ENCODE measurements around the gene ANTXR1. TPM values are rescaled to one million over a fixed set of nuclear protein-coding genes. Genes with fewer than 3 reads are reported as not detected.

Gene ANTXR1
- total and polyA plus RNA-seq, 9 of the 15 experiments (the other 6 are each of a cell fraction or from before 2014, with no cell fraction given) = 0.07 to 1.00 (median 0.54) TPM

- no peak for TF ChIP-seq FOXK1 (CRISPR knock-in tag; IDR thresholded peaks at IDR 0.05; ENCODE audit: borderline replicate concordance)
- TF ChIP-seq PML (IDR thresholded peaks at IDR 0.05; ENCODE audit: low read length) = no peak
- TF ChIP-seq TBP (optimal IDR thresholded peaks at IDR 0.05; ENCODE audit: low read depth, low read length) = no peak
Observed at GRCh38 chr2:69054431-69054830, 41.5 kb downstream of the ANTXR1 start (continued).

GRCh38 chr2:69055688-69056470, 42.9 kb downstream of the ANTXR1 start:
- intact Hi-C loops (cut with micrococcal nuclease) = no loop called here
- Histone ChIP-seq H2AFZ (ENCODE audit: low read depth, low read length) (no peak overlapping the region), H3K27me3 (ENCODE audit: control insufficient read depth in 2 of 2, insufficient read depth in 2 of 2, low read length in 2 of 2) (no peaks in the 10 kb centered on the region), H3K4me1 (replicated peaks in 1 of 2; ENCODE audit: control insufficient read depth in 2 of 2, insufficient read depth in 2 of 2, low read length in 2 of 2) (no peaks in the 10 kb centered on the region), H3K4me2 (ENCODE audit: insufficient read depth, low read length) (no peak overlapping the region), H4K20me1 (replicated peaks; ENCODE audit: control insufficient read depth, insufficient read depth, low read length) (no peaks in the 10 kb centered on the region), H3K9me3 (replicated peaks; ENCODE audit: control insufficient read depth, insufficient read depth, low read depth, low read length) (no peaks in the 10 kb centered on the region), H3K4me3 (no peak overlapping the region), H3K27ac (ENCODE audit: extremely low read depth, low read depth, low read length) (no peak overlapping the region), H3K36me3 (ENCODE audit: control insufficient read depth, insufficient read depth, low read length) (no peaks in the 10 kb centered on the region), H3K79me2 (ENCODE audit: control insufficient read depth, insufficient read depth, low read length) (no peaks in the 10 kb centered on the region), H3K9me1 (ENCODE audit: control insufficient read depth, insufficient read depth, low read length) (no peaks in the 10 kb centered on the region), H3K9ac (ENCODE audit: insufficient read depth in 1 of 2, low read depth in 2 of 2, low read length in 2 of 2) (no peak overlapping the region)
- ATAC-seq (no peak), FAIRE-seq (no peak), DNase-seq (ENCODE audit: extremely low read depth in 1 of 4, low spot score in 3 of 4) (no peak)
- ChIA-PET CTCF (ENCODE audit: low intra/inter-chr PET ratio) (no interaction called here), POLR2A (no interaction called here)
- 0% methylated on average over 2 of the region's 2 CpGs for WGBS (ENCODE audit: insufficient coverage, low coverage, missing lambda C conversion rate)
- BruUV-seq (replicated peaks) = no TSS peak
- in situ Hi-C loops (cut with MboI) = no loop called here
- TF ChIP-seq BCLAF1 (IDR thresholded peaks at IDR 0.05; ENCODE audit: borderline replicate concordance in 1 of 2, control insufficient read depth in 1 of 2, low read depth in 2 of 2, low read length in 1 of 2) = no peak
- no peak for TF ChIP-seq HMBOX1 (IDR thresholded peaks at IDR 0.05)
- no peak for TF ChIP-seq ERF (CRISPR knock-in tag; IDR thresholded peaks at IDR 0.05)
- no peak for TF ChIP-seq GTF2E2 (tag; IDR thresholded peaks at IDR 0.05)
- TF ChIP-seq ZNF398 (CRISPR knock-in tag; IDR thresholded peaks at IDR 0.05) = no peak
- no peak for TF ChIP-seq GTF2A2 (tag; IDR thresholded peaks at IDR 0.05)
- TF ChIP-seq TEAD2 (tag; IDR thresholded peaks at IDR 0.05) = no peak
- TF ChIP-seq ZNF184 (CRISPR knock-in tag; IDR thresholded peaks at IDR 0.05) = no peak
- no peak for TF ChIP-seq RB1 (IDR thresholded peaks at IDR 0.05; ENCODE audit: low read depth)
- no peak for TF ChIP-seq GATAD2B (IDR thresholded peaks at IDR 0.05; ENCODE audit: borderline replicate concordance)
- TF ChIP-seq CHD2 (IDR thresholded peaks at IDR 0.05; ENCODE audit: low read depth, low read length) = no peak
- TF ChIP-seq TEAD4 (IDR thresholded peaks at IDR 0.05; ENCODE audit: low read length) = no peak
- TF ChIP-seq TEAD4 (CRISPR knock-in tag; IDR thresholded peaks at IDR 0.05; ENCODE audit: borderline replicate concordance) = no peak
